Activated CD8-positive, alpha-beta memory T cell treated with anti-CD3 and anti-CD28 coated beads for 1 hour (primary cell): ENCODE data around the gene ANKRD11.
"Not testable (repeated sequence)": the region's sequence is repeated elsewhere in the genome, so short reads cannot be mapped to it uniquely, and the experiment has no call there.

Source experiments
- DNase-seq, 2 donors: peaks; one replicate each; pipeline ENCODE4 v3.0.0-alpha.2; 2020; ENCODE audit warnings: low read depth in 1 of 2; ENCODE audit errors: extremely low read depth in 1 of 2

ANKRD11 gene

DNA sequence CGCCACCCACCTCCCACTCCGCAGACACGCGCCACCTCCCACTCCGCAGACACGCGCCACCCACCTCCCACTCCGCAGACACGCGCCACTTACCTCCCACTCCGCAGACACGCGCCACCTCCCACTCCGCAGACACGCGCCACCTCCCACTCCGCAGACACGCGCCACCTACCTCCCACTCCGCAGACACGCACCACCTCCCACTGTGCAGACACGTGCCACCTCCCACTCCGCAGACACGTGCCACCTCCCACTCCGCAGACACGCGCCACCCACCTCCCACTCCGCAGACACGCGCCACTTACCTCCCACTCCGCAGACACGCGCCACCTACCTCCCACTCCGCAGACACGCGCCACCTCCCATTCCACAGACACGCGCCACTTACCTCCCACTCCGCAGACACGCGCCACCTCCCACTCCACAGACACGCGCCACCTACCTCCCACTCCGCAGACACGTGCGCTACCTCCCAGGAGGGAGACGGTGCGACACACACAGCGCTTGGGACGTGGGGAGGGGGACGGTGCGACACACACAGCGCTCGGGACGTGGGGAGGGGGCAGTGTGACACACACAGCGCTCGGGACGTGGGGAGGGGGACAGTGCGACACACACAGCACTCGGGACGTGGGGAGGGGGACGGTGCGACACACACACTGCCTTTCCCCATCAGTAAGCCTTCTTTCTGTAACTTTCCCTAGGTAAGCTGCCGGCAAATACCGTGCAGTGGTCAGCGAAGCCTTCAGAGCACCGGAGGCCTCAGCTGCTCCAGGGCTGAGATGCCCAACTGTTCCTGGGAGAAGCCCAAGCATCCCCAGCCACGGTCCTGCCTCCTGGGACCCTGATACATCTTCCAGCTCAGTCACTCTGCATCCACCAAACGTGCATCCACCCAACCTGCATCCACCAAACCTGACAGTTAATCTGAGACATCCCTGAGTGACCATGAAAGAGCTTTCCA, 183.6 kb downstream of the ANKRD11 start:
- DNase-seq, result not testable (repeated sequence)

DNA sequence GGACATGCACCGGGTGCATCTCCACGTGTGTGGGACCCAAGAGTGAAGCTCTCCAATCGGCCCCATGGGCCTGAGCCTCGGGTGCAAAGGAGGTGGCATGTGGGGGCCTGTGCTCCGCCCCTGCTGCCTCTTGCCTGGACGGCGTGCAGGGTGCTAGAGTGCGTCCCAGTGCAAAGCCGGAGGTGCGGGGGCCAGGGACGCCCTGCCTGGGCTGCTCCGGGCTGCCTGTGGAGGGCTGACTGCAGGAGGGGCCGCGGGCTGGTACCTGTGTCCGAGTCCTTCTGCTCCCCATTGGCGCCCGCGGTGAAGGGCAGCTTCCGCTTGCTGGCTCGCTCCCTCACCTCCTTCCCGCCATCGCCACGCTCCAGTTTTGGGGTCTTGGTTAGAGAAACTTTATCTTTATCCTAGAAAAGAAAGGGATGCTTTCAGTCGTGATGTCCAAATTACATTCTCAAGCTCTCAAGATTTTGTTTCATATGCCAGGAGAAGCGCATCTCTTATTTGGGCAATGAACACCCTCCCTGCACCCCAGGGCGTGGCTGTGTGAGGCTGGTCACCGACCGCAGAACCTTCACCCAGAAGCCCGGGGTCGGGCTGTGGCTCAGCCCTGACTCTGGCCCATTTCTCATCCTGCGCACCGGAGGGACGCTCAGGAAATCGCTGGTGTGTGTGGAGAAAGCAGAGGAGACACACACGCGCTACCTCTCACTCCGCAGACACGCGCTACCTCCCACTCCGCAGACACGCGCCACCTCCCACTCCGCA, 185.2 kb downstream of the ANKRD11 start:
- DNase-seq, result no peak

DNA sequence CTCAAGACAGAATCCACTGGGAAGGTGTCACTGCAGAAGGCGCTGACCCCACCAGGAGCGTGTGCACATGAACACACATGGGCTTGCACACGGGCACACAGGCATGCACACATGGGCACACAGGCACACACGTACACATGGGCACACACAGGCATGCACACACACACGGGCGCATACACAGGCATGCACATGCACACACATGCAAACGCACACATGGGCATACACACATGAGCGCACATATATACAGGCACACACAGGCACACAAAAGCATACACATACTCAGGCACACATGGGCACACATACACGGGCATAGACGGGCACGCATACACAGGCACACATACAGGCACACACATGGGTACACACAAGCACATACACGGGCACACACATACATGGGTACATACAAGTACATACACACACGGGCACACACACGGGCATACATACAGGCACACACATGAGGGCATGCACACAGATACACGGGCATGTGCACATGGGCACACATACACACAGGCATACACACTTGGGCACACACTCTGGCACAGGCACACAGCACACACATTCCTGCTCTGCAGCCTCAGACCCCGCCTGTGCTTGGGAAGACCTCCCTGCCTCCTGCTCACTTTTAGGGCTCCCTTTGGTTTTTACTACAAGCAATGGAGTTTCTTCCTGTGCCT, 186.0 kb downstream of the ANKRD11 start:
- DNase-seq, result no peak

DNA sequence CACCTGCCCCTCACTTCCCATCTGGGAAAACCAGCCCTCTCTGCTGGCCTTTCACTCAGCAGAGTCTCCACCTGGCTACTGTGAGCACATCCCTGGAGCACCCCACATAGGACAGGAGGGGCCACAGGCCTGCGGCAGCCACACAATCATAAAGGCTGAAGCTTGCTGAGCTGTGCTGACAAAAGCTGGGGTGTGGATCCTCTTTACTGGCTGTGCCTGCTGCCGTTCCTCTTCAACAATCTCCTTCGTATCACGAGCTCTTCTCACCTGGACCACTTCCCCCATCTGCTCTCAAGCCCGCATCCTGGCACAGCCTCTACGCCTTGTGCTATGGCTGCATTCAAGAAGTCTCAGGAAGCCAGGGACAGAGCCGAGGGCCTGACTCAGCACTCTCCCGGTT, 186.7 kb downstream of the ANKRD11 start:
- DNase-seq, result no peak

DNA sequence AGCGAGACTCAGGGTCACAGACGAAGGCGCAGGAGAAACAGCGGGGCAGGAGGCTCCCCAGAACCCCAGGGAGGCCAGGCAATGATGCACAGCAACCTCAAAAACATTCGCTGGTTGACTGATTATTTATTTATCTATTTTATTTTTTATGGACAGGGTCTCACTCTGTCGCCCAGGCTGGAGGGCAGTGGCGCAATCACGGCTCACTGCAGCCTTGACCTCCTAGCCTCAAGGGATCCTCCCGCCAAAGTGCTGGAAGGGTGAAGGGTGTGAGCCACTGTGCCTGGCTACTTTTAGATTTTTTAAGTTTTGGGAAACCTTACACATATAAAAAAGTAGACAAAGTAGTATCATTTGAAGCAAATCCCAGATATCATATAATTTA, 189.4 kb downstream of the ANKRD11 start:
- DNase-seq, result no peak

DNA sequence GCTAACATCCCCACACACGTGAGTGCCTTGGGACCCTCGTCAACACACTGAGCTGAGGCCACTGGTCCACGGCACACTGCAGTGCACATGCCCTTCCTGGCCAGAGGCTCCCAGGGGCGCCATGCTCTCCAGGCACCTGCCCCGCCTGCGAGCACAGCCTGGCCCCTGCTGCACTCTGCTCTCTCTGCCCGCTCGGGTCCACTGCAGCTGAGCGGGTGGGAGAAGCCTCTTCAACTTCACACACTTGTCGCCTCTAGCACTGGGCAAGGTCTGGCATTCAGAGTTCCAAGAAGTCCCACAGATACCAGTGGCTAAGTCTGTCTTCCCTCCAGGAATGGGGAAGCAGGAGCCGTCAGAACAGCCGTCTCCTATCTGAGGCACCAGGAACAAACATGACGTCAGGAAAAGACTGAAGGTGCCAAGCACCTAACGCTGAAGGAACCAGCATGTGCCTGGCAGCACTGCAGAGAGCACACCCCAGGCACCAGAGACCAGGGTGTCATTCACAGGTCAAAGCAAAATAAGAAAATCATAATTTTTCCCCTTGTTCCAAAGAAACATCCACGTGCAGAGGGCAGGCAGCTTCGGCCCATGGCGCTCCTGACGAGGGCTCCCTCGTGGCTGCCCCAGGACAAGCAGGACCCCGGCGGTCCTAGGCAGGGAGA, 189.9 kb downstream of the ANKRD11 start:
- DNase-seq, result no peak

DNA sequence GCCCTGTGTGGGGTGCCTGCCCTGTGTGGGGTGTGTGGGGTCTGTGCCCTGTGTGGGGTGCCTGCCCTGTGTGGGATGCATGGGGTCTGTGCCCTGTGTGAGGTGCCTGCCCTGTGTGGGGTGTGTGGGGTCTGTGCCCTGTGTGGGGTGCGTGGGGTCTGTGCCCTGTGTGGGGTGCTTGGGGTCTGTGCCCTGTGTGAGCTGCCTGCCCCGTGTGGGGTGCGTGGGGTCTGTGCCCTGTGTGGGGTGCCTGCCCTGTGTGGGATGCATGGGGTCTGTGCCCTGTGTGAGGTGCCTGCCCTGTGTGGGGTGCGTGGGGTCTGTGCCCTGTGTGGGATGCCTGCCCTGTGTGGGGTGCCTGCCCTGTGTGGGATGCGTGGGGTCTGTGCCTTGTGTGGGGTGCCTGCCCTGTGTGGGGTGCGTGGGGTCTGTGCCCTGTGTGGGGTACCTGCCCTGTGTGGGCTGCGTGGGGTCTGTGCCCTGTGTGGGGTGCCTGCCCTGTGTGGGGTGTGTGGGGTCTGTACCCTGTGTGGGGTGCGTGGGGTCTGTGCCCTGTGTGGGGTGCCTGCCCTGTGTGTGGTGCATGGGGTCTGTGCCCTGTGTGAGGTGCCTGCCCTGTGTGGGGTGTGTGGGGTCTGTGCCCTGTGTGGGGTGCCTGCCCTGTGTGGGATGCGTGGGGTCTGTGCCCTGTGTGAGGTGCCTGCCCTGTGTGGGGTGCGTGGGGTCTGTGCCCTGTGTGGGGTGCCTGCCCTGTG, 190.8 kb downstream of the ANKRD11 start:
- DNase-seq, result not testable (repeated sequence)

DNA sequence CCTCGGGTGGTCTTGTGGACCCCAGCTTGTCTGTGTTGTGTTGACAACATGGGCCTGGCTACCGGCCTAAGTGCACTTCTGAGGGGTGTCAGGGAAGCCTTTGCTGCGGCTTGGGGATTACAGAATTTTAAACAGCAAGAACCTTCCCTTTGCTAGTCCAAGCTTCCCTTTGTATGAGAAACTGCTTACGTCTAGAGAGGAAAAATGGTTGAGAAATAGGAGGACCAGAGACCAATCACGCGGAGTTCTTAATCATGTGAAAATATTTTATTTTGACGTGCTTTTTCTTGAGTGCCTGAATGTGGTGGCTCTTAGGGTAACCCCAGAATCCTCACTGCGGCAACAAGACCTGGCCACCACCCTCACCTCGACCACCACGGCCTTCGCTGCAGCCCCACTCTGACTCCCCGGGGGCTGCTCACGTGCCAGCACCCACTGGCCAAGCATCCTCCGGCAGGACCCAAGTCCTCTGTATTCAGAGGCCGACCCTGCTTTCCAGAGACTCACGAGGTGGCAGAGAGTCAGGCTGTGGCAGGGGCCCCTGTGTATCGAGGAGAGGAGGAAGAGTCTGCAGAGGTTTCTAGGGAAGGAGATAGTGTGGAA, 191.6 kb downstream of the ANKRD11 start:
- no peak for DNase-seq

DNA sequence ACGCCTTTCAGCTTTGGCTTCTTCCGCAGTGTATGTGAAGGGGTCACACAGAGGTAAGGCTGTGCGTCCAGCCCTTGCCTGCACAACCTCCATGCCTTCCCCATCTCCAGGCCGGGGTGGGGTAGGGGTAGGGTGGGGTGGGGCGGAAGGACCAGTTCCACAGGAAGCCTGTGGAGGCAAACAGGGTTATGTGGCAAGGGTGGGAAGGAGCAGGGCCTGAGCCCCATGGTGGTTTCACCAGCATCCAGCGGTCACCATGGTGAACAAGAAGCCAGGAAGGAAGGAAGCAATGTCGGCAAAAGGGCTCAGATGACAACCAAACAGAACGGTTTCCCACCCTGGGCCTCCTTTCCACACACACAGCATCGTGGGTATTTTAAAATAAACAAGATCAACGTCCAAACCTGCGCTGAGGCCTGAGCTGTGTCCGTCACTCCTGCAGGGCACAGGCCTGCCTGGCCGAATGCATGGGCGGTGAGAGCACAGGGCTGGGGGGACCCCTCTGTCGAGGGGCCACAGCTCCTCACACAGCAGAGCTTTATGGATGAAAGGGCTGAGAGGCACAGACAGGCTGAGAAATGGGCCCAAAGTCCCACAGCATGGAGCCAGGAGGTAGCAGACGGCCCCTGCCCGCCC, 192.3 kb downstream of the ANKRD11 start:
- DNase-seq, result no peak

DNA sequence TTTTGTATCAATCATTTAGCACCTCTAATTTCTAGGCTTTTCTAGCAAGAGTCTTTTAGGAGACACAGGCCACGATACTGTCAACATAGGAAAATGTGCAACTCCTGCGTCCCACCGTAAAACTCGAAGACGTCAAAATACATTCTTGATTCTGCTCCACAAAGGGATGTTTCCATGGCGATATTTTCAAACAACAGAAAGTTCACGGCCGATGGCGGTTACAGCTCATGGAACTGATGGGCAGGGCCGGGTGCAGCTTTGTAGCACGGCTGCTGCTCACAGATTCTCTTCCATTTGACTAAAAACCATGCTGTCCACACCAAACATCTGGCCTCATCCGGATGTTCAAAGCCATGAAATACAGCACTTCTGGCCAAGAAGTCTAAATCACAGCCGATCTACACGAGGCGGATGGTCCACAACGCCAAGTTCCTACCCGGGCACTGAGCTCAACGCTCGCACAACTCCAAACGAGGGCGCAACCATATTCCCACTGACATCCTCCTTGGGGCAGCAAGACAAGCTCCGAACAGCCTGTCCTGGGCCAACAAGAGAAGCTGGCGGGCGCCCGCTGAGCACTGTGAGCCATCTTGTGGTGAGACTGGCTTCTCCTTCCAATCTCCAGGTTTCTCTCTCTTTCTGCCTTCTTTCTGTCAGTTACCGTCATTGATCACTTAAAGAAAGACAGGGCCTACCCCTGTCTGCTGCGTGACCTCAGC, 193.0 kb downstream of the ANKRD11 start:
- DNase-seq, result no peak

DNA sequence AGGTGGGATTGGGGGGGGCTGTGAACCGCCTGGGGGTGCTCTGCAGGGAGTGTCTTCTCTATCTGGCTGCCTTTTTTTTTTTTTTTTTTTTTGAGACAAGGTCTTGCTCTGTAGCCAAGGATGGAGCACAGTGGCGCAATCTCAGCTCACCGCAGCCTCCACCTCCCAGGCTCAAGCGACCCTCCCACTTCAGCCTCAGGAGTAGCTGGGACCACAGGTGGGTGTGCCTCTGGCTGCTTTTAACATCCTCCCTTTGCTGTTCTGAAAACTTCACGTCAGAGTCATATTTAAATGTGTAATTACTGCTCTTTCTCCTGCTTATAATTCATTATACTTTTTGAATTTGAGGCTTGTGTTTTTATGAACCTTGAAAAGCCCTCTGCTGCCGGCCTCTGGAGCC, 194.4 kb downstream of the ANKRD11 start:
- DNase-seq, result no peak

DNA sequence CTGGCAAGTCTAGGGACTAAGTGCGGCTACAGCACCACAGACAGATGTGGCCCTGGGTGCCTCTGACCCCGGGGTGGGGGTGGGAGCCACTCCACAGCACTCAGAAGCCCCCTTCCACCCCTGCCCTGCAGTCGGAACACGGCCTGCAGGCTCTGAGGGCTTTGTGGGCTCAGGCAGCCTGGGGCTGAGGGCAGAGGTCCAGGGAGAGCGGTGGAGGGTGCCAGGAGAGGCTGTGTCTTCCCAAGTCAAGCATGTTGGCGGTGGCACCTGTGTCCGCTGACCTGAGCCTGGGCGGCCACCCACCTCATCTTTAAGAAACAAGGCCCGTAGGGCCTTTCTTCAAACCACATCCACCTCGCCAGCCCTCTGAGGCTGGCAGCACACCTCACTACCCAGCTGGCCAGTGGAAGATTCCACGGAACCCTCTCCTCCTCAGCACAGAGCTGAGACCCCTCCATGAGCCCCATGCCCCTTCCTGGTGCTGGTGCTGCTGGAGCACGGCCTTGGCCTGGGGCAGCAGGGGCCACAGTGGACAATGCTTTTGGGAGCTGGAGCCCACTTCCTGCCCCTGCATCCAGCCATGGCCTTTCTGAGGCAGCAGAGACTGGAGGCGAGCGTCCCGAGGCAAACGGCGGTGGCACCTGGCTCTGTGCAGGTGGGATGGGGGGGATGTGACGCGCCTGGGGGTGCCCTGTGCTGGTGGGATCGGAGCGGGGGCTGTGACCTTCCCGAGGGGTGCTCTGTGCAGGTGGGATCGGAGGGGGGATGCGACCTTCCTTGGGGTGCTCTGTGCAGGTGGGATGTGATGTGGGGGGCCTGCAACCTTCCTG, 195.1 kb downstream of the ANKRD11 start:
- DNase-seq, result no peak

DNA sequence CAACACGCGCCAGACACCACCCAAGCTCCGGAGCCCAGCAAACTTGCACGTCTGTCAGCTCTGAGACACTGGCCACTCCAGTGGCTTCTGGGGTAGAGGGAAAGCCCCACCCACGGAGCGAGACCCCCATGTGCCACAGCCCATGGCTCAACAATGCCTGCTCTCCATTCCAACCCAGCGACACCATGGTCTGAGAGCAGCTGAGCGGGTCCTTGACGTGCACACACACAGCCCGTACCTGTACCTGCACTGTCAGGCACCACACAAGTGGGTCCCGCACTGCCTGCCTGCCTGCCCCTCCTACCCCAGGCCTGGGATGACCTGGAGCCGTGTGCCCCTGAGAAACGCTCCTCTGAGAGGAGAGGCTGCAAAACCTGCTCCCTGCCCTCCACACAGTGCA, 195.9 kb downstream of the ANKRD11 start:
- DNase-seq, result no peak

DNA sequence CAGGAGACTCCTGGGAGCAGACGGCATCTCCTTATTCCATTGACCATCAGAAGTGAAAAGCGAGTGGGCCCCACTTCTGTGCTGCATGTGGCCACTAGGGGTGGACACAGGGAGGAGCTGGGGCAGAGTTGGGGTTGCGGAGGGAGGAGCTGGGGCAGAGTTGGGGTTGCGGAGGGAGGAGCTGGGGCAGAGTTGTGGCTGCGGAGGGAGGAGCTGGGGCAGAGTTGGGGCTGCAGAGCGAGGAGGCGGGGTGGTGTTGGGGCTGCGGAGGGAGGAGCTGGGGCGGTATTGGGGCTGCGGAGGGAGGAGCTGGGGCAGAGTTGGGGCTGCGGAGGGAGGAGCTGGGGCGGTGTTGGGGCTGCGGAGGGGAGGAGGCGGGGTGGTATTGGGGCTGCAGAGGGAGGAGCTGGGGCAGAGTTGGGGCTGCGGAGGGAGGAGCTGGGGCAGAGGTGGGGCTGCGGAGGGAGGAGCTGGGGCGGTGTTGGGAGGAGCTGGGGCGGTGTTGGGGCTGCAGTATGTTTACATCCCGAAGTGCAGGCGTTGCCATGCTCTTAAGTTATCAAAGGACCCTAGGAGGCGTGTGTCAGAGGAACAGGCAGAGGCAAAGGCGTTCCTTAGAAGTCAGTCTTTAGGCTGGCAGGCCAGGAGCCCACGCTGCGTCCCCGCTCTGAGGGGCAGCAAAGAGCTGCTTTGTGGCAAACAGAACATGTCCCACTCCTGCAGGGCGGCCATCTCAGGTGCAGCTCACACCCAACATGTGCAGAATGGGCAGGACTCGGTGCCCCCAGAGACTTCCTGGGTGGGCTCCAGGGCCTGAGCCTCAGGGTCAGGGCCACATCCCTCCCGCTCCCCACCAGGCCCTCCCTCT, 196.9 kb downstream of the ANKRD11 start:
- DNase-seq, result no peak

DNA sequence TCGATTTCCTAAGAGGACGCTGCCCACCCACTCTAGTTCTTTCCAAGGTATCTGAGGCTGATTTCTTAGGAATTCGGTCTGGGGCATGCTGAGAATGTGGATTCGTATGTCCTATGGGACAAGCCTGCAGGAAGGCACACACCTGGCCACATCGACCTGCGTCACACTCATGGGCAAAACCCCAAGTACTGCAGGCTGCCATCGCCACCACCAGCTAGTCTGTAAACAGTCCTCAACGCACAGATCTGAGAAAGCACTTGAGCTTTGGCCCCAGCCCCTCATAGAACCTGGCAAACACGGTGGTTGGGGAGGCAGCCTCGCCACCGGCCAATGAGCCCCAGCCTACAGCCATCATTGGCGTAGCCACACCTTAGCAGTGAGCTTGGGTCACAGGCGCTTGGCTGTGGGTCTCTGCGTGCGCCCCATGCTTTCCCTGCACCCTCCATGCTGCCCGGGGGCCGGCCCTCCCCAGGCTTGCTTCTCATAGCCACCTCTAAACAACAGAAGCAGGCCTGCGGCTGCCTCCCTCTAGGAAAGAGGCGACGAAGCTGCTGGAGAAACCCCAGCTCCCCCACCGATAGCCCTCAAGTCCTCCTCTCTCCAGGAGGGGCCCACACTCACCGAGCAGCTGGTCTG, 197.8 kb downstream of the ANKRD11 start:
- no peak for DNase-seq

DNA sequence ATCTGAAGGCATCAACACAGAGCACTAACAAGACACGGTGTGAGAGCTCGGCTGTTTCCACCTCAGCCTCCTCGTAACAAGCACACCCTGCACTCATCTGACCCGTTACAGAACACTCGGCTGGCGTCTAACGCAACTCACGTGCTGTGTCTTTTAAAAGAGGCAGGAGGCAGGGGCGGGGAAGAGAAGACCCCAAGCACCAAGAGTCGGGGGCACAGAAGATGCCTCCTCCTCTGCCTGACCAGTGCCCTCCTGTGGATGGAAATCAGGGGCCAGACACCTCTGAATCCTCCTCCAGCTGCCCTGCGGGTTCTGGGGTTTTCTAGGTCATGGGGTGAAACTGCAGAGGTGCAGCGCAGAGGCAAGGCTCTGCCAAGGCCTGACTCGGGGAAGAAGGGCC, 198.6 kb downstream of the ANKRD11 start:
- no peak for DNase-seq
